Right cardiac atrium (tissue), 5 donors: ENCODE measurements around the gene PROSER2. TPM values are rescaled to one million over a fixed set of nuclear protein-coding genes. Genes with fewer than 3 reads are reported as not detected.

ENCODE experiments used
- ATAC-seq, 2 donors: fragments of 200-7000 bp; cut with Tn5 transposase; one replicate each; pipeline versions ENCODE4 v1.8.0 to v1.9.1; 2020; ENCODE audit warnings: moderate library complexity in 2 of 2, mild to moderate bottlenecking in 1 of 2
- DNase-seq, 3 donors: peaks; one replicate each; pipeline ENCODE4 v3.0.0-alpha.2; 2020
- H3K27ac ChIP-seq: one replicate; pipeline ENCODE4 v1.5.1; 2013; ENCODE audit warnings: mild to moderate bottlenecking, low read length, control low read depth, moderate library complexity
- H3K27me3 ChIP-seq: one replicate; pipeline ENCODE4 v1.6.1; 2013; ENCODE audit not compliant: control insufficient read depth, insufficient read depth
- H3K4me1 ChIP-seq: one replicate; pipeline ENCODE4 v1.6.1; 2013; ENCODE audit warnings: low read length; ENCODE audit not compliant: control insufficient read depth, insufficient read depth
- H3K4me3 ChIP-seq: one replicate; pipeline ENCODE4 v1.5.1; 2013; ENCODE audit warnings: low read length, control low read depth
- H3K9me3 ChIP-seq: one replicate; pipeline ENCODE4 v1.6.1; 2013; ENCODE audit warnings: low read length; ENCODE audit not compliant: control insufficient read depth
- WGBS: extraction: QIAGEN DNeasy Blood & Tissue Kit; methylation state at CpG from one replicate; pipeline ENCODE4 v1.1.7; 2013; 5-methylcytosine and 5-hydroxymethylcytosine counted together
- intact Hi-C, 4 donors: fragments of 100-400 bp; cut with DNase I; formaldehyde crosslinking; loops; one replicate each; pipeline versions ENCODE4 v1.11.0 to v1.14.0; 2022 to 2023
- polyA plus RNA-seq: library from polyadenylated mRNA; stranded (reverse); fragments of 200-250 nt; gene quantifications from one replicate; pipeline ENCODE4 v1.2.3, GENCODE V29; 2013
- total RNA-seq, 4 donors: library from RNA; stranded (reverse); fragmentation: NEBNext Ultra II Directional; extraction: Animal tissue kit (Norgen Biotek cat#: 25700); gene quantifications; one replicate each; pipeline ENCODE4 v1.2.1, GENCODE V29; 2021
- donor health status: healthy with polysubstance abuse.
- donor health status: DM: no; HTN: yes; CAD: no.
- donor health status: DM: no; HTN: no; CAD: no.
- donor health status: DM: no; HTN: yes; CAD: no; lungs with severe emphysema.
- donor health status: DM: yes; HTN: yes; CAD: no.

The PROSER2 gene
- total and polyA plus RNA-seq, 5 donors = 0.72 to 2.2 (median 1.7) TPM

GRCh38 chr10:11879387-11880094 lies 56.4 kb downstream of the PROSER2 start:
- 90% methylated on average over 15 of the region's 15 CpGs for WGBS
- Histone ChIP-seq H3K4me3 (no peak overlapping the region), H3K4me1 (peaks cover 6% of the 10 kb centered on the region), H3K9me3 (no peaks in the 10 kb centered on the region), H3K27me3 (no peaks in the 10 kb centered on the region), H3K27ac (no peak overlapping the region)
- intact Hi-C loops = no loop called here
- ATAC-seq (no peak), DNase-seq (no peak)

- intact Hi-C loops = no loop called here
- Histone ChIP-seq H3K9me3 (no peaks in the 10 kb centered on the region), H3K27me3 (no peaks in the 10 kb centered on the region), H3K4me3 (no peak overlapping the region), H3K4me1 (peaks cover 2% of the 10 kb centered on the region), H3K27ac (no peak overlapping the region)
- WGBS = 84% methylated on average over 32 of the region's 32 CpGs
- DNase-seq (peak in 1 of 3 donors; percentile 49), ATAC-seq (peak in 1 of 2 donors; percentile 11)
These were observed 57.2 kb downstream of the PROSER2 start for GRCh38 chr10:11880151-11881029.

DNA sequence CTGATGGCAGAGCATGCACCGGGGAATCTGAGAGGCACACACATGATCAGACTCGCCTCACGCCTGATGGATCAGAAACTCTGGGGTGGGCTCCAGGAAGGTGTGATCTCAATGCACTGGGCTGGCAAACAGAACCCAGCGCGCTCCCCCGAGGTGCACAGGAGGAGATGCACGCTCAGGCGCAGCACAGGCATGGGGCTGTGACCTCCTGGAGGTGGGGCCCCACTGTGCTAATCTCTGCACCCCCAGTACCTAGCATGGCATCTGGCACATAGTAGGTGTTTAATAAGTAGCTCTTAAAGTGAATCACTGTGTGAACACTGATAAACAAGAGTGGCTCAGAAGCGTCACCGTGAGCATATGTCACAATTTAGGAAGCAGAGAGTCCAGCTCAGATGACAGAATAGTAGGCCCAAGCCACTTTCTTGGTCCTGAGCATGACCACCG lies 57.9 kb downstream of the PROSER2 start:
- Histone ChIP-seq H3K27me3 (no peaks in the 10 kb centered on the region), H3K4me3 (no peak overlapping the region), H3K4me1 (no peaks in the 10 kb centered on the region), H3K9me3 (no peaks in the 10 kb centered on the region), H3K27ac (no peak overlapping the region)
- ATAC-seq (no peak), DNase-seq (no peak)
- intact Hi-C loops = no loop called here
- WGBS = 88% methylated on average over 11 of the region's 11 CpGs

- ATAC-seq (no peak), DNase-seq (no peak)
- Histone ChIP-seq H3K27me3 (no peaks in the 10 kb centered on the region), H3K9me3 (no peaks in the 10 kb centered on the region), H3K4me3 (no peak overlapping the region), H3K4me1 (no peaks in the 10 kb centered on the region), H3K27ac (no peak overlapping the region)
- intact Hi-C loops = no loop called here
- 84% methylated on average over 21 of the region's 21 CpGs for WGBS
These were observed 58.6 kb downstream of the PROSER2 start for GRCh38 chr10:11881477-11882417.

DNA sequence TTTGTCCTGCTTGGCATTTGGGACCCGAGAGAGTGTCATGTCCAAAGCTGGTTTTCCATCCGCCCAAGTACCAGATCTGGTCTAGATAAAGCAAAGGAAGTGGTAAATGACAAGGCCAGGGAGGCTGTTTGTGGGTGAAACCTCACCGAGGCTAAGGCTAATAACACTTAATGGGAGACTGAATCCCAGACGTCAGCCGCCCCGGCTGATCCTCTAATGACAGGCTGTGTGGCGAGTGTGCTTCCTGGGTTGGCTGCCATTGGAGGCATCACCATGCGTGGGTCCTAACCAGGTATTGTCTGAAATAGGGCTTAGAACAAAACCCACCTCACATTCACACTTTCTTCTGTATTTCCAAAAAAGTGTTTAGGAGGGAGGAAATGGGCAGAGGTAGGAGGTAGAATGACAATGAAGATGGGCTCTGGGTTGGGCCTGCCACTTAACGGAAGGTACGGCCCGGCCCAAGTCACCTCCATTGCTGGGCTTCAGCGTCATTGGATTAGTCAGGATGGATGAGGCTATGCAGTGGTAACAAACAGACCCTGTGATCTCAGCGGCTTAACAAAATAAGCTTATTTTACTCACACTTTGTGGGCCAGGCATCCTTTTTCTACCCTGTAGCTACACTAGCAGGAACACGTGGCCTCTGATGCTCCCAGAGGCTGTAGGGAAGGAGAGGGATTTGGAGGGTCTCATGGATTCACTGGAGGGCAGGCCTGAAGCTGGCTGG lies 59.7 kb downstream of the PROSER2 start:
- intact Hi-C loops = no loop called here
- Histone ChIP-seq H3K4me3 (no peak overlapping the region), H3K9me3 (no peaks in the 10 kb centered on the region), H3K4me1 (no peaks in the 10 kb centered on the region), H3K27ac (no peak overlapping the region), H3K27me3 (no peaks in the 10 kb centered on the region)
- ATAC-seq (no peak), DNase-seq (no peak)
- 89% methylated on average over 14 of the region's 14 CpGs for WGBS

GRCh38 chr10:11884706-11885423 lies 61.7 kb downstream of the PROSER2 start:
- ATAC-seq = no peak
- Histone ChIP-seq H3K4me1 (no peaks in the 10 kb centered on the region), H3K27me3 (no peaks in the 10 kb centered on the region), H3K27ac (no peak overlapping the region), H3K4me3 (no peak overlapping the region), H3K9me3 (no peaks in the 10 kb centered on the region)
- DNase-seq = no peak
- intact Hi-C loops = no loop called here
- WGBS = 77% methylated on average over 7 of the region's 7 CpGs

DNA sequence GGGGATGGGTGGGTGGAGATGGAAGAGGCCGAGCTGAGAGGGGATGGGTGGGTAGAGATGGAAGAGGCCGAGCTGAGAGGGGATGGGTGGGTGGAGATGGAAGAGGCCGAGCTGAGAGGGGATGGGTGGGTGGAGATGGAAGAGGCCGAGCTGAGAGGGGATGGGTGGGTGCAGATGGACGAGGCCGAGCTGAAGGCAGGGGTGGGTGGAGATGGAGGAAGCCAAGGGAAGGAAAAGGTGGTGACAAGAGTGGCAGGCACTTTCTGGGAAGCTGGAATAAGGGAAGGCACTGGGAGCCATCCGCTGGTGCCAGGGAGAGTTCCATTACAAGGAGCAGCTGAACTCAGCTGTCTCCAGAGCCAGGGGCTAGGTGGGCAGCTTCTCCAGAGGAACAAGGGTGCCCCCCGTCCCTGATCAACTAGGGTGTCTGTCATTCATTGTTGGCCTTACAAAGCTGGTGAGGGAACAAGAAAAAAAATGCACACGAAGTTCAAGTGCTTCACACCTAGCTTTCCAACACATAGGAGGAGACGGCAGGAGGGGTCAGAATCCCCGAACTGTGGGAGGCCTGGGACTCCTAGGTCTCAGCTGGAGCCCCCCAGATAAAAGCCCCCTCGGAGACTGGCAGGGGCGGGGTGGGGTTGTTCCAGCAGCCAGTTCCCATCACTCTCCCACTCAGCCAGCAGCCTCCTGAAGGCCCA lies 62.4 kb downstream of the PROSER2 start:
- DNase-seq = no peak

DNA sequence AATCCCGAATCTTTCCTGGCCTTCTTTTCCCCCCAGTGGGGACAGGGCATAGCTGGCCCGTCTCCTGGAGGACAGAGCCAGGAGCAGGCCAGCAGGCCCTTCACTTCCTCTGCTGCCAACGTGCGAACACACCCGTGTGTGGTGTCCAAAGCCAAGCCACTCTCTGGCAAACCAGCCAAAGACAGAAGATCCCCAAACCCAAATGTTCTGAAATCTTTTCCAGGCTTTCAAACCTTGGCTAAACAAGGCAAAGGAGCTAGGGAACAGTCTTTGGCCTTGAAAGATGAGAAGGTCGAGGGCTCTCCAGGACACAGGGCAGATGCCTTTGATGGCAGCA lies 63.0 kb downstream of the PROSER2 start:
- Histone ChIP-seq H3K27ac (no peak overlapping the region), H3K4me1 (no peaks in the 10 kb centered on the region), H3K9me3 (no peaks in the 10 kb centered on the region), H3K27me3 (no peaks in the 10 kb centered on the region), H3K4me3 (no peak overlapping the region)
- WGBS = 42% methylated on average over 6 of the region's 6 CpGs
- ATAC-seq (peak; percentile 49 to 62), DNase-seq (no peak)
- intact Hi-C loops = no loop called here

More for the DNA sequence above, 62.4 kb downstream of the PROSER2 start:
- no peak for ATAC-seq
- H3K27ac ChIP-seq = no peak overlapping the region
- H3K9me3 ChIP-seq = no peaks in the 10 kb centered on the region
- intact Hi-C loops = no loop called here
- no peak overlapping the region for H3K4me3 ChIP-seq
- 72% methylated on average over 13 of the region's 13 CpGs for WGBS
- no peaks in the 10 kb centered on the region for H3K27me3 ChIP-seq
- no peaks in the 10 kb centered on the region for H3K4me1 ChIP-seq

DNA sequence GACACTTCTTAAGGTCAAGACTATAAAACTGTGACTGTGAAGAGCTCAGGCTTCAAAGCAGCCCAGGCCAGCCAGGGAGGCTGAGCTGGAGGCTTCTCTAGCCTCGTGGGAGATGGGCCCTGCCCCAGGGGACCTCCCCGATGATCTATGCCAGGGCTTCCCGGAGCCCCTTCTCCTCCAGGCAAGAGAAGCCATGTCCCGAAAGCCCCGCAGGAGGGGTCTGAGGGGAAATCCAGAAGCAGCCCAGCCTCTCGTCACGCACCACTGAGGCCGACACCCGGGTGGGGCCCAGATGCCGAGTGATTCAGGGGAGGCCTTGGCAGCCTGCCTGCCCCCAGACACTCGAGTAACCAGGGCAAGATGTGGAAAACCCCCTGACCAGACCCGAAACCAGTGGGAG lies 63.7 kb downstream of the PROSER2 start:
- DNase-seq (peak in 1 of 3 donors; percentile 59), ATAC-seq (no peak)
- no peak overlapping the region for H3K4me3 ChIP-seq
- no peaks in the 10 kb centered on the region for H3K9me3 ChIP-seq
- H3K27ac ChIP-seq = no peak overlapping the region
- no peaks in the 10 kb centered on the region for H3K4me1 ChIP-seq
- no peaks in the 10 kb centered on the region for H3K27me3 ChIP-seq
- intact Hi-C loops = no loop called here
- 84% methylated on average over 12 of the region's 12 CpGs for WGBS
